T-cell (primary cell): ENCODE data around the gene MEGF8. TPM values are rescaled to one million over a fixed set of nuclear protein-coding genes. Genes with fewer than 3 reads are reported as not detected.

ENCODE experiments used
- ATAC-seq, 4 experiments: fragments of 200-7000 bp in 3 of 4; fragments of 150-1000 bp in 1 of 4; cut with Tn5 transposase; replicated peaks in 1 of 4; 1 replicate in 3 of 4; 2 replicates in 1 of 4; pipeline ENCODE4 v1.10.0; 2021; ENCODE audit warnings: moderate library complexity in 3 of 4, mild to moderate bottlenecking in 2 of 4, moderate number of reproducible peaks in 1 of 4
- CTCF ChIA-PET, 2 donors: fragments of 300-600 bp; sonication (Branson Sonifier 250); formaldehyde crosslinking; loops; one replicate each; lab custom pipeline; 2022; ENCODE audit warnings: antibody characterized with exemption in 2 of 2; lab: Charles Lee
- POLR2A ChIA-PET, 2 donors: fragments of 300-600 bp; sonication (Branson Sonifier 250); formaldehyde crosslinking; loops; one replicate each; lab custom pipeline; 2022; ENCODE audit warnings: antibody characterized with exemption in 2 of 2; lab: Charles Lee
- DNase-seq, 35 experiments: peaks; one replicate each; pipeline versions ENCODE4 v3.0.0 to v3.0.0-alpha.2; 2013 to 2023
- H3K27ac ChIP-seq: one replicate; pipeline ENCODE4 v1.5.1; 2013; ENCODE audit warnings: low read length
- H3K27me3 ChIP-seq, 2 experiments: replicated peaks in 1 of 2; 1 replicate in 1 of 2; 2 replicates in 1 of 2; pipeline versions ENCODE4 v1.6.1 to v1.7.0; 2013; ENCODE audit warnings: low read length in 1 of 2, mixed read lengths in 1 of 2; ENCODE audit not compliant: control insufficient read depth in 2 of 2, insufficient read depth in 2 of 2; ENCODE audit errors: extremely low read depth in 1 of 2
- H3K36me3 ChIP-seq, 2 donors: 1 replicate in 1 of 2; 2 replicates in 1 of 2; pipeline versions ENCODE4 v1.6.1 to v1.7.0; 2013; ENCODE audit warnings: low read length in 1 of 2; ENCODE audit not compliant: control insufficient read depth in 2 of 2, insufficient read depth in 1 of 2; ENCODE audit errors: extremely low read depth in 1 of 2
- H3K4me1 ChIP-seq, 2 experiments: 1 replicate in 1 of 2; 2 replicates in 1 of 2; pipeline versions ENCODE4 v1.6.1 to v1.7.0; 2013; ENCODE audit warnings: low read length in 2 of 2, mixed read lengths in 1 of 2; ENCODE audit not compliant: insufficient read depth in 2 of 2, control insufficient read depth in 1 of 2; ENCODE audit errors: extremely low read depth in 1 of 2
- H3K4me3 ChIP-seq, 2 donors: 1 replicate in 1 of 2; 2 replicates in 1 of 2; pipeline versions ENCODE4 v1.5.1 to v1.7.0; 2013; ENCODE audit warnings: mild to moderate bottlenecking in 2 of 2, low read length in 1 of 2, moderate library complexity in 1 of 2; ENCODE audit not compliant: control insufficient read depth in 1 of 2; ENCODE audit errors: extremely low read depth in 1 of 2
- H3K9me3 ChIP-seq: 2 replicates; pipeline ENCODE4 v1.7.0; 2013
- H3K27ac Mint-ChIP-seq, 2 donors: one replicate each; pipeline ENCODE4 v1.8.0; 2020 to 2021; ENCODE audit warnings: mild to moderate bottlenecking in 2 of 2, mixed read lengths in 2 of 2
- H3K27me3 Mint-ChIP-seq, 2 donors: one replicate each; pipeline ENCODE4 v1.8.0; 2021 to 2022; ENCODE audit warnings: mixed read lengths in 2 of 2
- H3K36me3 Mint-ChIP-seq: one replicate; pipeline ENCODE4 v1.8.0; 2021; ENCODE audit warnings: mixed read lengths
- H3K4me1 Mint-ChIP-seq, 3 donors: one replicate each; pipeline ENCODE4 v1.8.0; 2020 to 2022; ENCODE audit warnings: mixed read lengths in 3 of 3, mild to moderate bottlenecking in 1 of 3
- H3K4me3 Mint-ChIP-seq, 3 donors: one replicate each; pipeline ENCODE4 v1.8.0; 2020 to 2022; ENCODE audit warnings: mild to moderate bottlenecking in 3 of 3, mixed read lengths in 3 of 3, moderate library complexity in 3 of 3
- H3K9me3 Mint-ChIP-seq, 3 donors: one replicate each; pipeline ENCODE4 v1.8.0; 2020 to 2022; ENCODE audit warnings: mixed read lengths in 3 of 3
- WGBS: methylation state at CpG from one replicate; pipeline ENCODE4 v1.1.5; 2013; ENCODE audit warnings: missing lambda C conversion rate; ENCODE audit not compliant: insufficient coverage; 5-methylcytosine and 5-hydroxymethylcytosine counted together
- total RNA-seq, 35 experiments: library from RNA in 6 of 35; stranded (reverse) in 6 of 35; fragments of 120-200 nt in 1 of 35; gene quantifications; one replicate each; pipeline versions ENCODE4 v1.2.1 to v1.2.4 and lab custom pipeline; 2013 to 2026

The MEGF8 gene
- total RNA-seq, 5 donors from 2014 or later (not counting 1 experiment from before 2014, with no cell fraction given): 5.2 to 11.4 (median 9.6) TPM

- CTCF ChIA-PET: no interaction called here
- POLR2A ChIA-PET: no interaction called here
- Mint-ChIP-seq H3K4me1 (peaks cover 0 to 2% (median 0%) of the 10 kb centered on the region in 3 donors), H3K36me3 (peaks cover 27% of the 10 kb centered on the region), H3K27ac (no peak overlapping the region), H3K4me3 (no peak overlapping the region), H3K27me3 (no peaks in the 10 kb centered on the region), H3K9me3 (no peaks in the 10 kb centered on the region)
- DNase-seq (no peak), ATAC-seq (no peak)
- Histone ChIP-seq H3K9me3 (peaks cover 2% of the 10 kb centered on the region), H3K27ac (no peak overlapping the region), H3K36me3 (peaks cover 7% of the 10 kb centered on the region in 2 donors), H3K27me3 (no peaks in the 10 kb centered on the region), H3K4me3 (no peak overlapping the region), H3K4me1 (no peaks in the 10 kb centered on the region)
- WGBS: 97% methylated on average over 14 of the region's 14 CpGs
Observed at GRCh38 chr19:42362342-42362741, 36.9 kb downstream of the MEGF8 start.

- CTCF ChIA-PET: no interaction called here
- POLR2A ChIA-PET: no interaction called here
- peaks cover 23% of the 10 kb centered on the region for H3K36me3 Mint-ChIP-seq
- 95% methylated on average over 12 of the region's 13 CpGs for WGBS
- Histone ChIP-seq H3K4me3 (no peak overlapping the region), H3K4me1 (no peaks in the 10 kb centered on the region), H3K27me3 (no peaks in the 10 kb centered on the region), H3K36me3 (peaks cover 7% of the 10 kb centered on the region in 2 donors), H3K9me3 (peaks cover 2% of the 10 kb centered on the region), H3K27ac (no peak overlapping the region)
- no peaks in the 10 kb centered on the region for H3K9me3 Mint-ChIP-seq
- ATAC-seq (no peak), DNase-seq (no peak)
- H3K4me1 Mint-ChIP-seq: peaks cover 0 to 2% (median 0%) of the 10 kb centered on the region in 3 donors
- H3K4me3 Mint-ChIP-seq: no peak overlapping the region
- no peaks in the 10 kb centered on the region for H3K27me3 Mint-ChIP-seq
- no peak overlapping the region for H3K27ac Mint-ChIP-seq
Observed at GRCh38 chr19:42362891-42363440, 37.5 kb downstream of the MEGF8 start.

- Histone ChIP-seq H3K36me3 (peaks cover 7% of the 10 kb centered on the region in 2 donors), H3K27me3 (no peaks in the 10 kb centered on the region), H3K27ac (no peak overlapping the region), H3K9me3 (peaks cover 2% of the 10 kb centered on the region), H3K4me1 (no peaks in the 10 kb centered on the region), H3K4me3 (no peak overlapping the region)
- DNase-seq (no peak), ATAC-seq (no peak)
- Mint-ChIP-seq H3K9me3 (no peaks in the 10 kb centered on the region), H3K27me3 (no peaks in the 10 kb centered on the region), H3K4me3 (no peak overlapping the region), H3K27ac (peak overlapping the region; percentile 12), H3K36me3 (peaks cover 19% of the 10 kb centered on the region), H3K4me1 (peaks cover 0 to 2% (median 0%) of the 10 kb centered on the region in 3 donors)
- WGBS: 93% methylated on average over 10 of the region's 17 CpGs
- CTCF ChIA-PET: no interaction called here
- POLR2A ChIA-PET: no interaction called here
Observed at GRCh38 chr19:42363614-42364346, 38.3 kb downstream of the MEGF8 start.

DNA sequence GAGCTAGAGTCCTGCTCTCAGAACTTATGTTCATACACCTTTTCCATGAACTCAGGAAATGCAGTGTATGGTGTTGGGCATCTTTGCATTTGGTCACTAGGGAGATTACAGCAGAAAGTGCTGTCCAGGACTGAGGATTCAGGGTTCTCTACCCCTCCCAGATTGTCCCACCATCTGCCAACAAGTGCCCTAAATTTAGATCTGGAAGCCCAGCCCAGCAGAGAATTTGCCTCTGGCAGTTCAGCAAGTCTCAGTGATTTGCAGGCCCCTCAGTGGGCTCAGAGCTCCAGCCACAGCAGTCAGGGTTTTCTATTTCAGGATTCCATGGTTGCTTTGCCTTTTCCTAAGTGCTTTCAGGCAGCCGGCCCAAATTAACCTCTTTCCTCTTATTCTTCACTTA is 41.2 kb downstream of the MEGF8 start:
- Mint-ChIP-seq H3K27ac (no peak overlapping the region), H3K9me3 (no peaks in the 10 kb centered on the region), H3K4me1 (peaks cover 0 to 2% (median 0%) of the 10 kb centered on the region in 3 donors), H3K27me3 (no peaks in the 10 kb centered on the region), H3K36me3 (peaks cover 13% of the 10 kb centered on the region), H3K4me3 (no peak overlapping the region)
- WGBS: 75% methylated on average over 1 of the region's 1 CpG
- ChIA-PET POLR2A (no interaction called here), CTCF (no interaction called here)
- peaks cover 7% of the 10 kb centered on the region in 2 donors for H3K36me3 ChIP-seq
- no peaks in the 10 kb centered on the region for H3K4me1 ChIP-seq
- no peak overlapping the region for H3K27ac ChIP-seq
- ATAC-seq (no peak), DNase-seq (no peak)
- peaks cover 2% of the 10 kb centered on the region for H3K9me3 ChIP-seq
- H3K27me3 ChIP-seq: no peaks in the 10 kb centered on the region
- no peak overlapping the region for H3K4me3 ChIP-seq

- Mint-ChIP-seq H3K27ac (no peak overlapping the region), H3K4me1 (peaks cover 0 to 2% (median 0%) of the 10 kb centered on the region in 3 donors), H3K4me3 (no peak overlapping the region), H3K27me3 (no peaks in the 10 kb centered on the region), H3K36me3 (peaks cover 13% of the 10 kb centered on the region), H3K9me3 (no peaks in the 10 kb centered on the region)
- peaks cover 3 to 7% of the 10 kb centered on the region in 2 donors for H3K36me3 ChIP-seq
- peaks cover 2% of the 10 kb centered on the region for H3K9me3 ChIP-seq
- DNase-seq (no peak), ATAC-seq (no peak)
- H3K27ac ChIP-seq: no peak overlapping the region
- no CpG with 5 or more reads among the region's 4 CpGs for WGBS
- H3K4me3 ChIP-seq: no peak overlapping the region
- H3K27me3 ChIP-seq: no peaks in the 10 kb centered on the region
- POLR2A ChIA-PET: no interaction called here
- CTCF ChIA-PET: no interaction called here
- H3K4me1 ChIP-seq: no peaks in the 10 kb centered on the region
Observed at GRCh38 chr19:42367929-42368328, 42.5 kb downstream of the MEGF8 start.

GRCh38 chr19:42368360-42368759 is 42.9 kb downstream of the MEGF8 start:
- H3K4me1 ChIP-seq: no peaks in the 10 kb centered on the region
- no peak overlapping the region for H3K4me3 ChIP-seq
- H3K4me1 Mint-ChIP-seq: peaks cover 0 to 2% (median 0%) of the 10 kb centered on the region in 3 donors
- ChIA-PET CTCF (interaction anchor here in 1 of 2 donors (0.6 kb wide), 1 partner anchor 8 kb away, joined by 3 read pairs; no protein-coding TSS in a partner anchor), POLR2A (no interaction called here)
- no peaks in the 10 kb centered on the region for H3K27me3 Mint-ChIP-seq
- no peaks in the 10 kb centered on the region for H3K9me3 Mint-ChIP-seq
- H3K4me3 Mint-ChIP-seq: no peak overlapping the region
- H3K36me3 ChIP-seq: peaks cover 3 to 4% of the 10 kb centered on the region in 2 donors
- H3K27me3 ChIP-seq: no peaks in the 10 kb centered on the region
- no peak for ATAC-seq
- peaks cover 2% of the 10 kb centered on the region for H3K9me3 ChIP-seq
- H3K36me3 Mint-ChIP-seq: peaks cover 10% of the 10 kb centered on the region
- no peak overlapping the region for H3K27ac Mint-ChIP-seq
- WGBS: 91% methylated on average over 11 of the region's 11 CpGs
- no peak overlapping the region for H3K27ac ChIP-seq
- no peak for DNase-seq
